Endometrial microvascular endothelial cells (primary cell): ENCODE results near the gene PLCXD1. TPM values are rescaled to one million over a fixed set of nuclear protein-coding genes. Genes with fewer than 3 reads are reported as not detected.

Source experiments
- total RNA-seq: library from RNA; depleted of rRNA; stranded (reverse); fragments of >200 nt; gene quantifications from one replicate; pipeline ENCODE4 v1.2.3, GENCODE V29; 2015; ENCODE audit errors: inconsistent ontology term

PLCXD1 gene
- total RNA-seq, 1 donor from 2014 or later = 12.2 TPM

Other genes starting within 250 kb of the PLCXD1 start
- gene GTPBP6, start 37.4 kb downstream of the PLCXD1 start, total RNA-seq = 68.7 TPM
- gene PPP2R3B, start 105.5 kb downstream of the PLCXD1 start, total RNA-seq = 17.2 TPM